Activated CD4-positive, alpha-beta T cell treated with anti-CD3 and anti-CD28 coated beads, Interleukin-2, amount 10 ng/mL, durations not matched to agents 7 days and 5 days (primary cell): ENCODE data around the gene YPEL3. TPM values are rescaled to one million over a fixed set of nuclear protein-coding genes. Genes with fewer than 3 reads are reported as not detected.

Experiments used
- CTCF ChIA-PET: fragments of 350-600 bp; sonication (Branson Sonifier 250); formaldehyde crosslinking; loops from one replicate; lab custom pipeline; 2021; ENCODE audit warnings: antibody characterized with exemption; lab: Charles Lee
- POLR2A ChIA-PET: fragments of 350-600 bp; sonication (Branson Sonifier 250); formaldehyde crosslinking; loops from one replicate; lab custom pipeline; 2021; ENCODE audit warnings: antibody characterized with exemption; lab: Charles Lee
- DNase-seq: peaks from one replicate; pipeline ENCODE4 v3.0.0-alpha.2; 2020
- H3K27ac Mint-ChIP-seq: one replicate; pipeline ENCODE4 v1.8.0; 2021; ENCODE audit warnings: mild to moderate bottlenecking, moderate library complexity, mixed read lengths
- H3K27me3 Mint-ChIP-seq: one replicate; pipeline ENCODE4 v1.8.0; 2021; ENCODE audit warnings: mixed read lengths
- H3K36me3 Mint-ChIP-seq: one replicate; pipeline ENCODE4 v1.8.0; 2021; ENCODE audit warnings: low read depth, mixed read lengths
- H3K4me1 Mint-ChIP-seq: one replicate; pipeline ENCODE4 v1.8.0; 2021; ENCODE audit warnings: mixed read lengths
- H3K4me3 Mint-ChIP-seq: one replicate; pipeline ENCODE4 v1.8.0; 2021; ENCODE audit warnings: mild to moderate bottlenecking, moderate library complexity, mixed read lengths
- H3K9me3 Mint-ChIP-seq: one replicate; pipeline ENCODE4 v1.8.0; 2021; ENCODE audit warnings: mixed read lengths
- total RNA-seq, 2 experiments: library from RNA; stranded (reverse); gene quantifications; one replicate each; pipeline ENCODE4 v1.2.3, GENCODE V29; 2021

The YPEL3 gene
- total RNA-seq, 2 experiments from 2014 or later: 50.7 to 55.4 TPM

DNA sequence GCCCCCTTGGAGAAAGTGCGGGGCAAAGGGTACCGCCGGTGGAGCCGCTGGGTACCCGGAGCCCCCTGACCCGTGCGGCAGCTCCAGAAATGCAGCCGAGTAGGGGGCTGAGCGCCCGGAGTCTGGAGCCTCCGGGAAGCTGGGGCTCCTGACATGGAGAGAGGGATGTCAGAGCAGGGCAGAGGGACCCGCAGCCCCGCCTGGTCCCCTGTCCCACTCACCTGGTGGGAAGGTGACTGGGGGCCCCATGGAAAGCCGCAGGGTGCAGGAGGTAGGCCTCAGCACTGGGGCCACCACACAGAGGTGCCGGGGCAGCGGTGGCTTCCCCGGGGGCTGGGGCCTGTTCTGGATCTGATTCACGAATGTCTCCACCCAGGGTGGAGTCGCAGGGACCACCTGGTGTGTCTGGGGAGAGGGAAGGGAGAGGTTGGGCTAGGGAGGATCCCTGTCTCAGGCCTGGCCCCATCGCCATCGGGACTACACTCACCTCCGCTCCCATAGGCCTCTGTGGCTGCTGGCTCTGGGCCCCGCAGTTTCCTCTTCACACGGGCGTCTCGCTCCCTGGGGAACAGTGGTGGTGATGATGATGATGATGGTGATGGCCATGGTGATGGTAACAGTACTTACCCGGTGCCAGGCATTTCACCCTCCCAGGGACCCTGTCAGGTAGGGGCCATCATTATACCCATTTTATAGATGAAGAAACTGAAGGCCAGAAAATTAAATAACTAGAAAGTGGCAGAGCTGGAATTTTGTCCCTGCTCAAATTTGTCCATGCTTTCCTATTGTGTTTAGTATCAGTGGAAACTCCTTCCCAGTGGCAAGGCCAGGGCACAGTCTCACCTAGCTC is 9.5 kb downstream of the YPEL3 start:
- DNase-seq: no peak
- no peaks in the 10 kb centered on the region for H3K9me3 Mint-ChIP-seq
- no peaks in the 10 kb centered on the region for H3K27me3 Mint-ChIP-seq
- H3K36me3 Mint-ChIP-seq: peaks cover 33% of the 10 kb centered on the region
- ChIA-PET CTCF (no interaction called here), POLR2A (no interaction called here)
- peaks cover 31% of the 10 kb centered on the region for H3K4me1 Mint-ChIP-seq
- no peak overlapping the region for H3K4me3 Mint-ChIP-seq
- peak overlapping the region; percentile 74 for H3K27ac Mint-ChIP-seq

DNA sequence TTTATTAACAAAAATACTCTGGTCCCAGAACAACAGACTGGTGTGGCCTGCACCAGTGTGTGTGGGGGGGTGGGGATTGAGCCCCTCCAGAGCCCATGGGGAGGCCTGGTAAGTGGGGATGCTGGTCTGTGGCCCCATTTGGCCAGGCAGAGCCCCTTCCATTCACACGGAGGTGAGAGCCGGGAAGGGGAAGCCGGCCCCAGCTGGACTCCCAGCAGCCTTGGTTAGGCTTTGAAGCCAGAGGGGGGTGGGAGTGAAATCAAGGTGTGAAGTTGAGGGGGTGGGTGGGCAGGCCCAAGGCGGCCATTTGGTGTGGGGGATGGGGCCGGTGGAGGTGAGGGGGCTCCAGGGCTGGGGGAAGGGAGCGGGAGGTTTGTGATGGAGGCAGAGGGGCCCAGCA is 10.2 kb downstream of the YPEL3 start:
- Mint-ChIP-seq H3K4me1 (peaks cover 30% of the 10 kb centered on the region), H3K4me3 (no peak overlapping the region), H3K36me3 (peaks cover 34% of the 10 kb centered on the region), H3K9me3 (no peaks in the 10 kb centered on the region), H3K27ac (no peak overlapping the region), H3K27me3 (no peaks in the 10 kb centered on the region)
- ChIA-PET POLR2A (no interaction called here), CTCF (no interaction called here)
- DNase-seq: no peak

DNA sequence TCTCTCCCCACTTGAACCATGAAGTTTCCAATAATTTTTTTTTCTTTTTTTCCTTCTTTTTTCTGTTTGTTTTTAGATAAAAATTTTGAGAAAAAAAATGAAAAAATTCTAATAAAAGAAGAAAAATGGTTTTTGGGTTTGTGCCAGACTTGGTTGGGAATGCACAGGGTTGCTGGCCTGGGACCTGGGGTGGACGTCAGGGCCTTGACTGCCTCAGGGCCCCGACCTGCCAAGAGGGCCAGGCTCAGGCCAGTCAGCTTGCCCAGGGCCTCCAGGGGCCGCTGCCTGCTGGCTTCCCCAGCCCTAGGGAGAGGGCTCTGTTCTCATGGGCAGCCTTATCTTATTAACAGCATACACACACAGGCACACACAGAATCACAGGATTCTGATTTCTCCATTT is 10.8 kb downstream of the YPEL3 start:
- no peak for DNase-seq
- Mint-ChIP-seq H3K27ac (no peak overlapping the region), H3K27me3 (no peaks in the 10 kb centered on the region), H3K4me1 (peaks cover 25% of the 10 kb centered on the region), H3K36me3 (peaks cover 38% of the 10 kb centered on the region), H3K9me3 (no peaks in the 10 kb centered on the region), H3K4me3 (no peak overlapping the region)
- ChIA-PET CTCF (interaction anchor here (0.5 to 0.6 kb wide), 2 partner anchors 554 to 792 kb away, joined by 3 read pairs; no protein-coding TSS in a partner anchor), POLR2A (no interaction called here)

DNA sequence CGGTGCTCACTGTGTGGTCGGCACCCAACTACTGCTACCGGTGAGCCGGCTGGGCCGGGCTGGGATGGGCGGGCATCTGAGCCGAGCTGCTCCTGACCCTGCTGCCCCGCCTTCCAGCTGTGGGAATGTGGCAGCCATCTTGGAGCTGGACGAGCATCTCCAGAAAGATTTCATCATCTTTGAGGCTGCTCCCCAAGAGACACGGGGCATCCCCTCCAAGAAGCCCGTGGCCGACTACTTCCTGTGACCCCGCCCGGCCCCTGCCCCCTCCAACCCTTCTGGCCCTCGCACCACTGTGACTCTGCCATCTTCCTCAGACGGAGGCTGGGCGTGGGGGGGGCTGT is 11.2 kb downstream of the YPEL3 start:
- no peaks in the 10 kb centered on the region for H3K9me3 Mint-ChIP-seq
- ChIA-PET CTCF (interaction anchor here (0.5 to 0.6 kb wide), 2 partner anchors 554 to 792 kb away, joined by 3 read pairs; no protein-coding TSS in a partner anchor), POLR2A (no interaction called here)
- DNase-seq: no peak
- peaks cover 22% of the 10 kb centered on the region for H3K4me1 Mint-ChIP-seq
- H3K27ac Mint-ChIP-seq: no peak overlapping the region
- H3K4me3 Mint-ChIP-seq: no peak overlapping the region
- H3K27me3 Mint-ChIP-seq: no peaks in the 10 kb centered on the region
- H3K36me3 Mint-ChIP-seq: peaks cover 40% of the 10 kb centered on the region

DNA sequence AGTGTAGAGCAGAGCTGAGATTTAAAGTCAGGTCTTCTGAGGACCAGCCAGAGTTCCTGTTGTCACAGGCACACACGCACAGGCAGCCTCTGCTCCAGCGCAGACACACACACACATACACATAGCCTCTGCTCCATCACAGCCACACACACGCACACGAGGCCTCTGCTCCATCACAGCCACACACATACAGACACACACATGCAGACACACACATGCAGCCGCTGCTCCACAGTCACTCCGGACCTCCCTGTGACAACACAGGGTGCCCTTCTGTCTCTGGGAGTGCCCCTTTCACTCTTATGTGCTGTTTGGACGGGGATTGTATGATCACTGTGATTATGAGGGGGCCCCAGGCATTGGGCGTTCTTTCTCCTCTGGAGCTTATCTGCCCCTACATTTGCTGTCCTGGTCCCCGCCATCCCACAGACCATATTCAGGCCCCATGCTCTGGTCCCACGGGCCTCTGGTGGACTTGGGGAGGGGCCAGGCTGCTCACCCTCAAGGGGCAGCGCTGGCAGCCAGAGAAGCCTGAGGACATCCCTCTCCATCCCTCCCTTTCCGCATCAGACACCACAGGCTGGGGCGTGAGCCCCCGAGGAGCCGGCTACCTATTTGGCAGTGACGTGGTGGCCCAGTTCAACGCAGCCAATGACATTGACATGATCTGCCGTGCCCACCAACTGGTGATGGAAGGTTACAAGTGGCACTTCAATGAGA is 11.8 kb downstream of the YPEL3 start:
- POLR2A ChIA-PET: no interaction called here
- peak overlapping the region; percentile 80 for H3K27ac Mint-ChIP-seq
- H3K27me3 Mint-ChIP-seq: no peaks in the 10 kb centered on the region
- peaks cover 45% of the 10 kb centered on the region for H3K36me3 Mint-ChIP-seq
- H3K4me3 Mint-ChIP-seq: no peak overlapping the region
- CTCF ChIA-PET: interaction anchor here (0.5 to 0.6 kb wide), 2 partner anchors 555 to 793 kb away, joined by 3 read pairs; no protein-coding TSS in a partner anchor
- H3K9me3 Mint-ChIP-seq: no peaks in the 10 kb centered on the region
- no peak for DNase-seq
- H3K4me1 Mint-ChIP-seq: peaks cover 22% of the 10 kb centered on the region

DNA sequence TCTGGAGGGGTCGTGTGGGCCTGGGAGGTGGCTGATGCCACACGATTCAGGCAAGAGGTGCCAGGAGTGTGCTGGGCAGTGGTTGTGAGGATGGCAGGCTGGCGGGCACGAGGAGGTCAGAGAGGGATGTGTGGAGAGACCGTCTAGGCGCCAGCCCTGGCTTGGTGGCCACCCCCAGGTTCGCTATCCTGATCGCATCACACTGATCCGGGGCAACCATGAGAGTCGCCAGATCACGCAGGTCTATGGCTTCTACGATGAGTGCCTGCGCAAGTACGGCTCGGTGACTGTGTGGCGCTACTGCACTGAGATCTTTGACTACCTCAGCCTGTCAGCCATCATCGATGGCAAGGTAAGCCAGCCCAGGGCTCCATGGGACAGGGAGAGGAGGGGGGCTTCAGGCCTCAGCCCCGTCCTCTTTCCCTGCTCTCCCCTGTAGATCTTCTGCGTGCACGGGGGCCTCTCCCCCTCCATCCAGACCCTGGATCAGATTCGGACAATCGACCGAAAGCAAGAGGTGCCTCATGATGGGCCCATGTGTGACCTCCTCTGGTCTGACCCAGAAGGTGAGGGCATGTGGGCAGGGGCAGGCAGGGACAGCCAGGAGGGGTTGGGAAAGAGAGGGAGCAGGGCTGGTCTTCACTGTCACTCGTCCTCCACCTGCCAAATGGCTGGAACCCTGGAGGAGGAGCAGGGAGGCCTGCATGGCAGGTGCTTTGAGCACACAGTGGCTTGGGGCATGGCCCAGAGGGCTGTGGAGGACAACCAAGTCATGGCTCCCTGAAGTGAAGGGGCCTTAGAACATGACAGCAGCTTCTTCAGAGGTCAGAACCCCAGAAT is 12.6 kb downstream of the YPEL3 start:
- Mint-ChIP-seq H3K27ac (peak overlapping the region; percentile 80), H3K36me3 (peaks cover 45% of the 10 kb centered on the region), H3K27me3 (no peaks in the 10 kb centered on the region), H3K4me3 (no peak overlapping the region), H3K4me1 (peaks cover 20% of the 10 kb centered on the region), H3K9me3 (no peaks in the 10 kb centered on the region)
- ChIA-PET CTCF (interaction anchor here (10.6 kb wide), 1 partner anchor 8 kb away, joined by 112 read pairs; the partner anchor contains the start of gene TBX6), POLR2A (no interaction called here)
- no peak for DNase-seq

DNA sequence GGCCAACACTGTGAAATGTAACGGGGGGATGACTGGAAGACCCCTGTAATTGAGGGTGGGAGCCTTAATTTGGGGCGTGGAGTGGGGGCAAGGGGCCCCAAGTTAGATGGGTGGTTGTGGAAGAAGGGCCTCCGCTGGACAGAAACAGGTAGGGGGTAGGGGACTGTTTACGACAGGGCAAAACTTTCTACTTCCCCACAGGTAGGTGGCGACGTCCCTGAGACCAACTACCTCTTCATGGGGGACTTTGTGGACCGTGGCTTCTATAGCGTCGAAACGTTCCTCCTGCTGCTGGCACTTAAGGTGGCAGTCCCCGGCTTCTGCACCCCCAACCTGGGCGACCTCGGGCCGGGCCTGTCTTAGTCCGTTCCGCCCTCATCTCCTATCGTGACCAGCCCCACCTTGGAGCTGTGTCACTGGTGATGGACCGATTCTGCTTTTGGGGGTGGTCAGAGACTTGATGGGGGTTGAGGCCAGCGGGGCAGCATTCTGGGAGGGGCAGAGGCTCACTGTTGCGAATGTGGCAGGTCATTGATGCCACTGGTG is 13.4 kb downstream of the YPEL3 start:
- Mint-ChIP-seq H3K4me3 (no peak overlapping the region), H3K4me1 (peaks cover 27% of the 10 kb centered on the region), H3K27ac (peak overlapping the region; percentile 58), H3K27me3 (no peaks in the 10 kb centered on the region), H3K36me3 (peaks cover 49% of the 10 kb centered on the region), H3K9me3 (no peaks in the 10 kb centered on the region)
- DNase-seq: no peak
- POLR2A ChIA-PET: no interaction called here
- CTCF ChIA-PET: interaction anchor here (10.6 kb wide), 1 partner anchor 9 kb away, joined by 112 read pairs; the partner anchor contains the start of gene TBX6

DNA sequence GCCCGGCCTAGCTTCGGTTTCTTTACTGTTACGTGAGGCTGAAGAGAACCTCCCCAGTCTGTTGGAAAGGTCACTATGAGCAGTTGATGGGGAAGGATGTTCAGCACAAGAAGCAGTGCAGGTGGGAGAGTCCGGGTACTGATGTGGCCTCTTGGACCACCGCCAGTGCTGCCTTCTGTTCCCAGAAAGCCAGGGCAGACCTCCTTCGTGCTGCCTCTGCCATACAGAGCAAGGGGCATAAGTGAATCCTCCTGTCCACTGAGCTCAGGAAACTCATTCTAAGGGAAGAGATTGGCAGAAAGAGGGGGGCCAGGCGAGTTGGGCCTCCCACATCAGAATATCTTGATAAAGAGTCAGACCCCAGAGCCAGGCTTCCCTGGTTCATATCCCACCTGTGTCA is 16.5 kb downstream of the YPEL3 start:
- no peaks in the 10 kb centered on the region for H3K27me3 Mint-ChIP-seq
- ChIA-PET POLR2A (no interaction called here), CTCF (interaction anchor here (0.9 to 10.6 kb wide), 2 partner anchors 11 to 12 kb away, joined by 4 to 112 read pairs; partner anchors contain the start of gene TBX6)
- no peak for DNase-seq
- H3K27ac Mint-ChIP-seq: peak overlapping the region; percentile 50
- H3K36me3 Mint-ChIP-seq: peaks cover 55% of the 10 kb centered on the region
- H3K4me3 Mint-ChIP-seq: no peak overlapping the region
- peaks cover 47% of the 10 kb centered on the region for H3K4me1 Mint-ChIP-seq
- H3K9me3 Mint-ChIP-seq: no peaks in the 10 kb centered on the region

DNA sequence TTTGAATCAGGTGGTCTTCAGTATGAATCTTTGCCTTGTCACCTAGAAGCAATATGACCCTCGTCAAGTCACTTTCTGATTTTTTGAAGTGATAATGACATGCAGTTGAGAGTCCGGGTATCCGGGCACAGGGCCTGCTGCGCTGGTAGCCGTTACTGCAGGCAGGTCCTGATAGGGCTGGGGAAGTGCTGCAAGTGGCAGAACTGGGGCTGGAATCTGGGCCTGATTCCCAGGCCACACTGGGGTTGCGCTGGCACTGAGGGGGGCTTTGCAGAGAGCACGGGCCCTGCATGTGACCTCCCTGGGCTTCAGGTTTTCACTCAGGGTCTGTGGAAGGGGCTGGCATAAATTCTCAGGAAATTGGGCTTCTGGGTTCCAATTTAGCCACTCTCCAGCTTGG is 17.3 kb downstream of the YPEL3 start:
- Mint-ChIP-seq H3K27me3 (no peaks in the 10 kb centered on the region), H3K4me3 (no peak overlapping the region), H3K36me3 (peaks cover 51% of the 10 kb centered on the region), H3K27ac (no peak overlapping the region), H3K9me3 (no peaks in the 10 kb centered on the region), H3K4me1 (peaks cover 43% of the 10 kb centered on the region)
- CTCF ChIA-PET: interaction anchor here (0.9 to 10.6 kb wide), 3 partner anchors 10 to 13 kb away, joined by 4 to 112 read pairs (median 4); partner anchors contain the start of gene TBX6
- POLR2A ChIA-PET: no interaction called here
- DNase-seq: no peak

DNA sequence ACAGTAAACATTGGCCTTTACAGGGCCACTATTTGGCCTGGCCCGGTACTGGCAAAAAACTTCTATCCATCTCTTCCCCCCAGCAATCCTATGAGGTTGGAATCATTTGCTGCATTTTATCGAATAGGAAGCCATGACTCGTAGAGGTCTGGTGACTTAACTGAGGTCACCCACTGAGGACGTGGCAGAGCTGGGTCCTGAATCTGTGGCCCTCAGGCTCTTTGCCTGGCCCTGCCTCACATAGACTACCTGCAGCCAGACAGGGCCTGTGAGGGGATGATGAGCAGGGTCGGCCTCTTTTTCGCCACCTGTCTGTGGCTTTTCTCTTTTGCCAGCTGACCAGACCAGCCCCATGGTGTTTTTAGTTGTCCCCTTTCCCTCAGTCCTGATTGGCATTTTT is 18.4 kb downstream of the YPEL3 start:
- peak overlapping the region; percentile 81 for H3K4me3 Mint-ChIP-seq
- POLR2A ChIA-PET: interaction anchor here (1.8 kb wide), 1 partner anchor 12 kb away, joined by 6 read pairs; the partner anchor contains the start of gene ALDOA
- CTCF ChIA-PET: interaction anchor here (0.5 to 10.6 kb wide), 2 partner anchors 14 kb away, joined by 4 to 112 read pairs; partner anchors contain the start of gene TBX6
- no peak for DNase-seq
- no peaks in the 10 kb centered on the region for H3K27me3 Mint-ChIP-seq
- peak overlapping the region; percentile 51 for H3K27ac Mint-ChIP-seq
- peaks cover 41% of the 10 kb centered on the region for H3K36me3 Mint-ChIP-seq
- H3K9me3 Mint-ChIP-seq: no peaks in the 10 kb centered on the region
- peaks cover 41% of the 10 kb centered on the region for H3K4me1 Mint-ChIP-seq

DNA sequence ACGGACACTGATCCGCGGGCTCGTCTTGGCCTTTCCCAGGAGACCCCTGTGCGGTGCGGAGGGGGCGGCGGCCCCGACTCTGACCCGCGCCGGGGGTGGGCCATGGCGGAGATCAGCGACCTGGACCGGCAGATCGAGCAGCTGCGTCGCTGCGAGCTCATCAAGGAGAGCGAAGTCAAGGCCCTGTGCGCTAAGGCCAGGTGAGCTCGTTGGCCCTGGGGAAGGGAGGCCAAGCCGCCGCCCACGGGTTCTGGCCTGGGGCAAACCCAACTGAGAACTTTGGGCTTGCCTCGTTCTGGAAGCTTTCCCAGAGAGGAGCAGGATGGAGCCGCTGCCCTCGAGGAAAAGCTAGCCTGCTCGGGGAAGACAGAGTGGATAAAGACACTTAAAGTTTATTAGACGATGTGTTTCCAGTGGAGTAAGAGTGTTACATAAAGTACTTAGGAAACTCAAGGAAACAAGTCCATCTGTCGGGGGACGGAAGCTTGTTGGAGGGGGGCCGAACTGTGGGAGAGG is 19.7 kb downstream of the YPEL3 start:
- Mint-ChIP-seq H3K4me1 (peaks cover 43% of the 10 kb centered on the region), H3K27me3 (no peaks in the 10 kb centered on the region), H3K9me3 (no peaks in the 10 kb centered on the region), H3K36me3 (peaks cover 40% of the 10 kb centered on the region), H3K4me3 (peak overlapping the region; percentile 81), H3K27ac (peak overlapping the region; percentile 78)
- CTCF ChIA-PET: interaction anchor here (0.9 to 10.6 kb wide), 4 partner anchors 15 to 54 kb away, joined by 3 to 112 read pairs (median 4); partner anchors contain the start of gene TBX6
- POLR2A ChIA-PET: interaction anchor here (0.6 to 1.8 kb wide), 4 partner anchors 11 to 476 kb away, joined by 3 to 6 read pairs (median 4); partner anchors contain the start of genes ALDOA, TBX6 and YPEL3
- DNase-seq: no peak
